PC-9 (cell line): ENCODE data around the gene CCDC68. TPM values are rescaled to one million over a fixed set of nuclear protein-coding genes. Genes with fewer than 3 reads are reported as not detected.

ENCODE experiments used
- BruUV-seq: library from RNA; stranded (reverse); fragments of 400-500 nt; replicated peaks from 2 replicates; lab custom pipeline; 2021; lab: Mats Ljungman, UMichigan
- CTCF ChIA-PET: fragments of 300-600 bp; sonication (Branson Sonifier 250); formaldehyde crosslinking; loops from one replicate; lab custom pipeline; 2022; ENCODE audit warnings: antibody characterized with exemption; lab: Charles Lee
- POLR2A ChIA-PET: fragments of 300-600 bp; sonication (Branson Sonifier 250); formaldehyde crosslinking; loops from one replicate; lab custom pipeline; 2022; ENCODE audit warnings: antibody characterized with exemption; ENCODE audit not compliant: unreplicated experiment; lab: Charles Lee
- DNase-seq, 2 experiments: peaks; one replicate each; pipeline versions ENCODE4 v3.0.0 to v3.0.0-alpha.2; 2015 to 2022; ENCODE audit warnings: mixed read lengths in 1 of 2
- H2AFZ ChIP-seq: fragments of 200-600 bp; sonication (generic); 2 replicates; pipeline ENCODE4 v1.8.1; 2017; ENCODE audit warnings: antibody characterized with exemption
- H3F3A ChIP-seq: fragments of 200-600 bp; sonication (generic); 2 replicates; pipeline ENCODE4 v1.8.1; 2017; ENCODE audit warnings: antibody characterized with exemption, mild to moderate bottlenecking, low read depth; ENCODE audit not compliant: insufficient read depth
- H3K27ac ChIP-seq: fragments of 200-600 bp; sonication (generic); 2 replicates; pipeline ENCODE4 v1.6.1; 2016; ENCODE audit warnings: mixed run types
- H3K27me3 ChIP-seq: fragments of 200-600 bp; sonication (generic); 2 replicates; pipeline ENCODE4 v1.6.1; 2016; ENCODE audit warnings: low read depth, mixed run types; ENCODE audit not compliant: insufficient read depth
- H3K36me3 ChIP-seq: fragments of 200-600 bp; sonication (generic); 2 replicates; pipeline ENCODE4 v1.6.1; 2016; ENCODE audit warnings: low read depth, mixed run types
- H3K4me1 ChIP-seq: fragments of 200-600 bp; sonication (generic); replicated peaks from 2 replicates; pipeline ENCODE4 v1.6.1; 2016; ENCODE audit warnings: mixed run types; ENCODE audit not compliant: insufficient read depth
- H3K4me2 ChIP-seq: fragments of 200-600 bp; sonication (generic); 2 replicates; pipeline ENCODE4 v1.6.1; 2017; ENCODE audit warnings: mixed run types
- H3K4me3 ChIP-seq: fragments of 200-600 bp; sonication (generic); 2 replicates; pipeline ENCODE4 v1.6.1; 2016; ENCODE audit warnings: mixed run types
- H3K79me2 ChIP-seq: fragments of 200-600 bp; sonication (generic); 2 replicates; pipeline ENCODE4 v1.6.1; 2017; ENCODE audit warnings: low read depth, mixed run types
- H3K9me2 ChIP-seq: fragments of 200-600 bp; sonication (generic); 2 replicates; pipeline ENCODE4 v1.8.1; 2017; ENCODE audit warnings: mild to moderate bottlenecking; ENCODE audit not compliant: insufficient read depth
- H3K9me3 ChIP-seq: fragments of 200-600 bp; sonication (generic); 2 replicates; pipeline ENCODE4 v1.8.1; 2016; ENCODE audit warnings: low read depth; ENCODE audit not compliant: insufficient read depth
- H4K20me1 ChIP-seq: fragments of 200-600 bp; sonication (generic); 2 replicates; pipeline ENCODE4 v1.8.1; 2017; ENCODE audit not compliant: insufficient read depth
- CTCF ChIP-seq: fragments of 200-600 bp; sonication (generic); conservative IDR thresholded peaks from 2 replicates; pipeline ENCODE4 v1.6.1; 2017; ENCODE audit warnings: mixed run types, antibody characterized with exemption, mild to moderate bottlenecking, moderate library complexity
- EZH2 ChIP-seq: fragments of 200-600 bp; sonication (generic); IDR thresholded peaks from 2 replicates; pipeline ENCODE4 v1.8.0; 2017; ENCODE audit warnings: antibody characterized with exemption, low read depth
- intact Hi-C: fragments of 100-400 bp; cut with micrococcal nuclease; formaldehyde crosslinking; loops from one replicate; pipeline ENCODE4 v1.10.0; 2022; ENCODE audit not compliant: unreplicated experiment
- total RNA-seq: library from RNA; stranded (reverse); gene quantifications from 2 replicates; pipeline ENCODE4 v1.2.3, GENCODE V29; 2021

CCDC68 gene
- total RNA-seq, 1 experiment from 2014 or later, result 2.9 TPM

GRCh38 chr18:54950221-54950620 lies 9.0 kb downstream of the CCDC68 start:
- H3K36me3 ChIP-seq, result no peaks in the 10 kb centered on the region
- peaks cover 39% of the 10 kb centered on the region for H3K4me1 ChIP-seq
- H4K20me1 ChIP-seq, result no peaks in the 10 kb centered on the region
- no peaks in the 10 kb centered on the region for H3K9me3 ChIP-seq
- no peak overlapping the region for H3K4me2 ChIP-seq
- H3K27ac ChIP-seq, result no peak overlapping the region
- no peaks in the 10 kb centered on the region for H3K27me3 ChIP-seq
- H3K9me2 ChIP-seq, result no peaks in the 10 kb centered on the region
- intact Hi-C loops, result no loop called here
- no peak overlapping the region for H3K4me3 ChIP-seq
- no peak for DNase-seq
- H2AFZ ChIP-seq, result no peak overlapping the region
- no peaks in the 10 kb centered on the region for H3K79me2 ChIP-seq
- CTCF ChIA-PET, result no interaction called here
- POLR2A ChIA-PET, result interaction anchor here (0.7 kb wide), 1 partner anchor 136 kb away, joined by 6 read pairs; no protein-coding TSS in a partner anchor
- peaks cover 22% of the 10 kb centered on the region for H3F3A ChIP-seq
- BruUV-seq, result no TSS peak
- TF ChIP-seq CTCF, result peak; percentile 43; the same call in 1 of the 2 replicates
- TF ChIP-seq EZH2, result no peak

- Histone ChIP-seq H3K27ac (no peak overlapping the region), H2AFZ (no peak overlapping the region), H3K9me2 (no peaks in the 10 kb centered on the region), H3K4me2 (no peak overlapping the region), H3K9me3 (no peaks in the 10 kb centered on the region), H3K79me2 (no peaks in the 10 kb centered on the region), H4K20me1 (no peaks in the 10 kb centered on the region), H3K36me3 (0 out of 2 replicates have a peak, but pooled peaks cover 3% of the 10 kb centered on the region), H3K4me1 (peaks cover 44% of the 10 kb centered on the region), H3K4me3 (no peak overlapping the region), H3F3A (peaks cover 22% of the 10 kb centered on the region), H3K27me3 (no peaks in the 10 kb centered on the region)
- ChIA-PET CTCF (no interaction called here), POLR2A (interaction anchor here (0.7 kb wide), 1 partner anchor 136 kb away, joined by 6 read pairs; no protein-coding TSS in a partner anchor)
- DNase-seq, result no peak
- intact Hi-C loops, result loop anchor here (10.0 kb wide), 1 partner anchor 275 kb away; no protein-coding TSS in a partner anchor
- no TSS peak for BruUV-seq
- no peak for TF ChIP-seq EZH2
Observed at GRCh38 chr18:54949588-54949987, 9.7 kb downstream of the CCDC68 start.

- Histone ChIP-seq H3K27me3 (no peaks in the 10 kb centered on the region), H3K27ac (peak overlapping the region; percentile 39), H3K36me3 (0 out of 2 replicates have a peak, but pooled peaks cover 3% of the 10 kb centered on the region), H3K4me3 (no peak overlapping the region), H3F3A (peaks cover 22% of the 10 kb centered on the region), H3K4me2 (peak overlapping the region; percentile 26), H4K20me1 (no peaks in the 10 kb centered on the region), H3K79me2 (no peaks in the 10 kb centered on the region), H3K9me3 (no peaks in the 10 kb centered on the region), H3K9me2 (no peaks in the 10 kb centered on the region), H2AFZ (peak overlapping the region; percentile 44; the same call in 1 of the 2 replicates), H3K4me1 (peaks cover 44% of the 10 kb centered on the region)
- BruUV-seq, result no TSS peak
- peak in 1 of 2 experiments; percentile 58 for DNase-seq
- TF ChIP-seq CTCF (no peak), EZH2 (no peak)
- ChIA-PET POLR2A (no interaction called here), CTCF (no interaction called here)
- intact Hi-C loops, result loop anchor here (10.0 kb wide), 1 partner anchor 274 kb away; no protein-coding TSS in a partner anchor
Observed at GRCh38 chr18:54948350-54948837, 10.9 kb downstream of the CCDC68 start.
